Left lobe of liver (tissue), 2 donors: Measurements from ENCODE around the gene TFCP2. TPM values are rescaled to one million over a fixed set of nuclear protein-coding genes. Genes with fewer than 3 reads are reported as not detected.

Source experiments
- ATAC-seq: fragments of 200-7000 bp; cut with Tn5 transposase; one replicate; pipeline ENCODE4 v1.9.1; 2020; ENCODE audit warnings: mild to moderate bottlenecking, moderate library complexity
- DNase-seq: peaks from one replicate; pipeline ENCODE4 v3.0.0-alpha.2; 2020; ENCODE audit warnings: low spot score
- total RNA-seq: library from RNA; stranded (reverse); gene quantifications from one replicate; pipeline ENCODE4 v1.2.1, GENCODE V29; 2021
- donor health status: DM: no; HTN: no; CAD: no; lungs with moderate emphysema.
- donor health status: DM: no; HTN: yes; CAD: no.

Gene TFCP2
- total RNA-seq, 1 donor from 2014 or later: 7.7 TPM

- ATAC-seq (no peak), DNase-seq (no peak)
Observed at GRCh38 chr12:51198568-51199365, 25.8 kb upstream of the TFCP2 start.

- DNase-seq: no peak
- ATAC-seq: no peak
Observed at GRCh38 chr12:51197736-51198567, 25.0 kb upstream of the TFCP2 start.

DNA sequence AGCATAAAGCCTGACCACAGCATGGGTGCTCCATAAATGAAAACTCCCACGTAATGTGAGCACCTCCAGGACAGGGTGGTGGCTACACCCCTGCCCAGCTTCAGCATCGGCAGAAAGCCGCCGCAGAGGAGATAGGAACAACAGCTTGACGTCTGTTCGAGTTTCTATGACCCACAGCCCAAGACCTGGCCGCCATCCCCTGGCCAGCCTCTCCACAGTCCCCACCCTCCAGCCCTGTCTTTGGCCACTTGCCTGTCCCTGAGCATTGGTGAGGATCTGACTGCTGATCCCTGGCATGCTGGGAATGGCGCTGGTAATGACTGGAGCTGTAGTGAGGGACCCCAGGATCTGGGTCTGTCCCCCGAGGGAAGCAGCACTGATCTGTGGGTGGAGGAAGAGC, 23.6 kb upstream of the TFCP2 start:
- ATAC-seq: no peak
- DNase-seq: no peak

DNA sequence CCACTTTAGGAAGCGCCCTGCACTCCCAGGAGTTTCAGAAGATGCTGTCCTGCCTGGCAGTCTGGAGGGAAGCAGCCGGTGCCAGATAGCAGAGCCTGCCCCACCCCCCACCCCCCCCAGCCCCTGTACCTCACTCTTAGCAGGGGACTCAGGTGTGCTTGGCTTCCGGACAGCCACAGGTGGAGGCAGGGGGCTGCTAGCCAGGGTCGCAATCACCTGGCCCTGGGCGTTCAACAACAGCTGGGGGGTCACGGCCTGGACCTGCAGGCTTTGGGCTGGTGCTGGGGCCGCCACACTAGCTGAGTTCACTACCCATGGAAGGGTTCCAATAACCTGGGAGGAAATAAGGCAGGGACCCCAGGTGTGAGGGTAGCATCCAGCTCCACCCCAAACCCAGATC, 22.9 kb upstream of the TFCP2 start:
- DNase-seq: no peak
- no peak for ATAC-seq

DNA sequence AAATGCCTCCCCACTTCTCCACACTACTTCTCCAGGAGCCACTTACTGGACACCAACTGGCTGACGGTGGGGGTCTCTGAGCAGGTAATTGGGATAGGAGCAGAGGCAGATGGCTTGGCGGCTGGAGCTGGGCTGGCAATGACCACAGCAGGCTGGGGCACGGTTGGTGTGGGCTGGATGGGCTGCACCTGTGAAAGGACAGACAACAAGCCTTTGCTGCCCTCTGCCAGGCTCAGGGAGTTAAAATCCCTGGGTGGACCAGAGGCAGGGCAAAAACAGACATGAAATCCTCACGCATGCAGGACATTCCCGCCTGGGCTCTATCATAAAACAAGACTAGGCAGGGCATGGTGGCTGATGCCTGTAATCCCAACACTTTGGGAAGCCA, 19.3 kb upstream of the TFCP2 start:
- DNase-seq (no peak), ATAC-seq (no peak)

DNA sequence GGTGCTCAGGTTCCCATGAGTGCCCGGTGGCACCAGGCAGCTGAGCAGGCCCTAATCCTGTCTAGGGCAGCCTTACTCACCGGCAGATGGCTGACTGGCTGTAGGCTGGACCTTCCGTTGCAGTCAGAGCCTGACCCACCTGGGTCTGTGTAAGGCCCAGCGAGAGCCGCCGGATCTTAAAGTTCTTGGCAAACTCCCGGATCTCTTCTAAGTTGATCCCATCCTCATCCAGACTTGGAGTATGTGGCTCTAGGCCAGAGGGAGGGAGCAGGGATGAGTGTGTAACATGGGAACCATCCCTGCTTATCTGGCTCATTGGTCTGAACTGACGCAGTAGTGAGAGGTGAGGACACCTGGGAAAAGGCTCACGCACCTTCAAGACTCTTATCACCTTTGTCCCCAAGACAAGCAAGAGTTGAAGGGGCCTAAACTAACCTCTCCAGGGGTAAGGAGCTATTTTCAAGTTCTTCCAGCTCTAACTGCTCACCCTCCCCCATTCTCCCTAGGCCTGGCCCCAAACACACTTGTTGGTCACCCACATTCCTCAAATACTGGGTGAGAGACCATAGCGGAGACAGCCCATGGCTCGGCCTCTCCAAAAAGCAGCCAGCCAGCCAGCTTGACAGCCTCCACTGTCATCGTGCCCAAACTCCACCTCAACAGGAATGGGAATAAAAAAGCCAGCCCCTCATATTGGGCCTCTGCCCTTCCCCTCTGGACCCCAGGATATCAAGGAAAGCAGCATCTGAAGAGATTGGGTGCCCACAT, 18.8 kb upstream of the TFCP2 start:
- DNase-seq (no peak), ATAC-seq (no peak)

DNA sequence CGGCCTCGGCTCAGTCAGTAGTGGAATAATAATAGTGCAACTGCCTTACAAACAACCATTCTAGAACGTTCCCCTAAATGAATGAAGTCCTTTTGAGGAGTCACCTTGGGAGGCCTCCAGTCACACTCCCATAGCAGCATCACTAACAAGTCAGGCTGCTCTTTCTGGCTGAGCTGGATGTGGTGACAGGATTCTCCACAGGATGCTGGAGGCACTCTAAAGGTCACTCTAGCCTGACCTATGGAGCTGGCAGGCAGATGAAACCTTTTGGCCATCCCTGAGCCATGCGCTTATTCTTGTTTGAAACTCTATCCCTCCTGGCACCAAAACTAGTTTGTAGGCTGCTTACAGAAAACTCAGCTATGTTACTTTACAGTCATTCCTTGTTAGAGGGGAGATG, 17.9 kb upstream of the TFCP2 start:
- ATAC-seq (no peak), DNase-seq (no peak)

GRCh38 chr12:51189790-51190355, 16.9 kb upstream of the TFCP2 start:
- ATAC-seq (no peak), DNase-seq (no peak)

- no peak for ATAC-seq
- DNase-seq: no peak
Observed at GRCh38 chr12:51188359-51189051, 15.6 kb upstream of the TFCP2 start.

DNA sequence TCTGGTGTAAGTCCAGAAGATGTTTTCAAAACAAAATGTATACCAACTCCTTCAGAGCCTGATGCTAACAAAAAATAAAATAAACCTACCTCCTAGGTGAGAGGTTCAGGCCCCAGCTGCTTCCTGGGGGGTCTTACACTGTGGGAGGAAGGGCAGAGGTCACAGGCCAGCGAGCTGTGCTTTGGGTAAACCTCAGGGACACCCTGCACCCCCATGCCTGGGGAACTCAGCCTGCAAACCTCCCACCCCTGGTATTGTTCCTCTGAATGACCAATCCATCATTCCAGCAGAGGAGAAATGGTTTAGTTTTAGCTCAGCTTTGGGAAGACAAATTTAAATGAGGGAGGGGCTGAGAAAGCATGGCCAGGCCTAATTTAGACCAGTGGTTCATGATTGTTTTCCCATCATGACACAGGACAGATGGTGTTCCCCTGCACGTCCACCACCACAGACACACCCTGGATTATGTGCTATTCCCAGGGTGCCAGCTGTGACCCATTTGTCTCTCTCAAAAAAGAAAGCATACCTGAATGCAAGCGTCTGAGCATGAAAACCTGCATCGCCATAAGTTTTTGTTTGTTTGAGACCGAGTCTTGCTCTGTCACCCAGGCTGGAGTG, 14.5 kb upstream of the TFCP2 start:
- no peak for DNase-seq
- ATAC-seq: no peak

- DNase-seq: no peak
Observed at GRCh38 chr12:51186465-51187085, 13.6 kb upstream of the TFCP2 start.

DNA sequence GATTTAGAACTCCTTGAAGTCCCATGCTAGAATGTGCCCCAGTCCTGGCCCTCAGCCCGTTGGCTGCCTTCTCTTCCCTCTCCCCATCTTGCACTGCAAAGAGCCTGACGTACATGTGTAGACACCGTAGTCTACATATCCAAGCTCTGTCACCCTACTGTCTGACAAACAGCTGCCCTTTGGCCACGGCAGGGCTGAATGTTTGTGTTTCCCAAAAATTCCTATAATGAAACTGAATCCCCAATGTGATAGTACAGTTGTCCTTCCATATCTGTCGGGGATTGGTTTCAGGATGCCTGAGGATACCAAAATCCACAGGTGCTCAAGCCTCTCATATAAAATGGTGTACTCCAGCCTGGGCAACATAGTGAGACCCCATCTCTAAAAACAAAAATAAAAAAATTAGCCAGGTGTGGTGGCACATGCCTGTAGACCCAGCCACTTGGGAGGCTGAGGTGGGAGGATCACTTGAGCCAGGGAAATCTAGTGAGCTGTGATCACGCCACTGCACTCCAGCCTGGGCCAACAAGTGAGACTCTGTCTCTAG, 12.3 kb upstream of the TFCP2 start:
- no peak for DNase-seq
- ATAC-seq: no peak

More at GRCh38 chr12:51186465-51187085, 13.6 kb upstream of the TFCP2 start:
- ATAC-seq: no peak

- DNase-seq (no peak), ATAC-seq (no peak)
Observed at GRCh38 chr12:51183816-51184215, 10.9 kb upstream of the TFCP2 start.

DNA sequence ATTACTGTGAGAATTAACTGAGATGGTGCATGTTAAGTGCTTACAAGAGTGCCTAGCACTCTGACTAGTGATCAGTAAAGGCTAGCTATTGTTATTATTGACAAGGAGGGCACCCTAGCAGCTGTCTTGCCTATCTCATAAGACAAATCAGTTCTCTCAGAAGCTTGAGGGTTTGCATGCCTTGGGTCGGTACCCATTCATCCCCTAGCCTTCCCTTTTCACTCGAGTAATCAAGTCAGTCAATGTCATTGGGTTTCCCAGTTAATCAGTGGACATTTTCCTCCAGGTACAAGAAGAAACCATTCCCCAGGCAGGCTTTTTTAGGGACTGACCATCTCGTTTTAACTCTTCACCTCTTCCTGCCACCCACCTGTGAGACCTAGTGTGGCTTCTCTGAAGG, 10.4 kb upstream of the TFCP2 start:
- DNase-seq (no peak), ATAC-seq (no peak)

DNA sequence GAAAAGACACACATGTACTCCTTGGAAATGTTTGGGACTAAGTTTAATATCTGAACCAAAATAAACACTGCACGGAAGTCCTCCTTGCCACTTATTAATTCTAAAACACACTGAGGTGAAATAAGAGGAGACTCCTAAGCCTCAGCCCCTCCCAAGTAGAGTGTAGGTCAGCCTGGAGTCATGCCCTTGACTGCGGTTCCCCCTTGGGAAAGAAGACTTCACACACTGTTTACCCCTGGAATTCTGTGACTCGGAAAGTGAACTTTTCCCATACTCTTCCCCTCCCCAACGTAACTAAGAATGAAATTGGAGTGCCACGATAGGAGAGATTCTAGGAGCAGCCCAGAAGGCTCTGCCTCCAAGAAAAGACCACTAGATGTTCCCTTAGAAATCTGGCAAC, 8.6 kb upstream of the TFCP2 start:
- no peak for ATAC-seq
- no peak for DNase-seq

DNA sequence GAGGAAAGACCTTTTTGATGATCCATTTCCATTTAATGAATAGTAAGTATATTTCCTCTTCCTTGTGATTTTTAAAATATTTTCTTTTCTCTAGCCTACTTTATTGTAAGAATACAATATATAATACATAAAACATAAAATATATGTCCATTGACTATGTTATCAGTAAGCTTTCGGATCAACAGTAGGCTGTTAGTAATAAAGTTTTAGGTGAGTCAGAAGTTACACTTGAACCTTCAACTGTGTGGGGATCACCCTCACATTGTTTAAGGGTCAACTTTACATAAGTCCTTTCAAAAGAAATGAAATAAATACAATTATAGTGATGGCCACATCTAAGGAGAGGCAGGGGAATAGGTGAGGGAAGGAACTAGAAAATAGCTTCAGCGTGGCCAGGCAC, 5.0 kb upstream of the TFCP2 start:
- DNase-seq (no peak), ATAC-seq (no peak)

- ATAC-seq (no peak), DNase-seq (no peak)
Observed at GRCh38 chr12:51174501-51174900, 1.6 kb upstream of the TFCP2 start.

- ATAC-seq: peak; percentile 31
- peak; percentile 48 for DNase-seq
Observed at GRCh38 chr12:51171884-51172514, 936 bp downstream of the TFCP2 start.

DNA sequence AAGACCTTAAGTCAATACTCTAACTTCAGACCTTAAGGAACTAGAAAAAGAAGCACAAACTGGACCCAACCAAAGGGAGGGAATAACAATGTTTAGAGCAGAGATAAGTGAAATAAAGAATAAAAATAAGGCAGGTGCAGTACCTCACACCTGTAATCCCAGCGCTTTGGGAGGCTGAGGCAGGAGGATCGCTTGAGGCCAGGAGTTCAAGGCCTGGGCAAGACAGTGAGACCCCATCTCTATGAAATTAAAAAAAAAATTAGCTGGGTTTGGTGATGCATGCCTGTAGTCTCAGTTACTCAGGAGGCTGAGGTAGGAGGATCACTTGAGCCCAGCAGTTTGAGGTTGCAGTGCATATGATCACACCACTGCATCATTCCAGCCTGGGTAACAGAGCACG, 9.1 kb downstream of the TFCP2 start:
- ATAC-seq (no peak), DNase-seq (no peak)
